Neuronal stem cell (in vitro differentiated cells): ENCODE results near the gene P2RX6.
"Not testable (repeated sequence)": the region's sequence is repeated elsewhere in the genome, so short reads cannot be mapped to it uniquely, and the experiment has no call there.

Experiments used
- DNase-seq: peaks from one replicate; pipeline ENCODE4 v3.0.0-alpha.2; 2013; ENCODE audit warnings: low spot score
- H2AFZ ChIP-seq: one replicate; pipeline ENCODE4 v1.6.1; 2013; ENCODE audit warnings: mild to moderate bottlenecking, low read length, inconsistent platforms
- H2AK5ac ChIP-seq: 2 replicates; pipeline ENCODE4 v1.6.1; 2013; ENCODE audit warnings: low read depth, mild to moderate bottlenecking, inconsistent platforms, low read length, moderate library complexity, mixed read lengths
- H2BK120ac ChIP-seq: 2 replicates; pipeline ENCODE4 v1.6.1; 2013; ENCODE audit warnings: low read depth, mild to moderate bottlenecking, inconsistent platforms, low read length, moderate library complexity, mixed read lengths
- H2BK12ac ChIP-seq: one replicate; pipeline ENCODE4 v1.6.1; 2013; ENCODE audit warnings: low read length, inconsistent platforms
- H2BK15ac ChIP-seq: 2 replicates; pipeline ENCODE4 v1.6.1; 2013; ENCODE audit warnings: mild to moderate bottlenecking, low read length, inconsistent platforms, mixed read lengths
- H2BK5ac ChIP-seq: one replicate; pipeline ENCODE4 v1.6.1; 2013; ENCODE audit warnings: inconsistent platforms, mild to moderate bottlenecking, low read length, moderate library complexity
- H3K14ac ChIP-seq: one replicate; pipeline ENCODE4 v1.6.1; 2013; ENCODE audit warnings: low read length, inconsistent platforms
- H3K18ac ChIP-seq: 2 replicates; pipeline ENCODE4 v1.6.1; 2013; ENCODE audit warnings: low read length, inconsistent platforms
- H3K23ac ChIP-seq: 2 replicates; pipeline ENCODE4 v1.6.1; 2013; ENCODE audit warnings: low read depth, mild to moderate bottlenecking, mixed read lengths, low read length, inconsistent platforms; ENCODE audit not compliant: poor library complexity
- H3K27ac ChIP-seq: replicated peaks from 3 replicates; pipeline ENCODE4 v1.5.1; 2013; ENCODE audit warnings: low read length, inconsistent platforms
- H3K27me3 ChIP-seq, 3 experiments: 2 replicates each; pipeline ENCODE4 v1.6.1; 2013; ENCODE audit warnings: low read length in 3 of 3, mild to moderate bottlenecking in 2 of 3, inconsistent platforms in 1 of 3, low read depth in 1 of 3, mixed read lengths in 1 of 3, moderate library complexity in 1 of 3; ENCODE audit not compliant: control insufficient read depth in 3 of 3, insufficient read depth in 3 of 3
- H3K36me3 ChIP-seq, 2 donors: replicated peaks in 1 of 2; 2 replicates each; pipeline ENCODE4 v1.6.1; 2013; ENCODE audit warnings: low read length in 2 of 2; ENCODE audit not compliant: control insufficient read depth in 2 of 2, insufficient read depth in 2 of 2
- H3K4ac ChIP-seq: 2 replicates; pipeline ENCODE4 v1.6.1; 2013; ENCODE audit warnings: inconsistent platforms, mild to moderate bottlenecking, low read length, moderate library complexity
- H3K4me1 ChIP-seq, 2 donors: 1 replicate in 1 of 2; 2 replicates in 1 of 2; pipeline ENCODE4 v1.6.1; 2013; ENCODE audit warnings: low read length in 2 of 2, low read depth in 1 of 2; ENCODE audit not compliant: control insufficient read depth in 2 of 2, insufficient read depth in 1 of 2
- H3K4me2 ChIP-seq: one replicate; pipeline ENCODE4 v1.6.1; 2013; ENCODE audit warnings: mild to moderate bottlenecking, low read length, inconsistent platforms; ENCODE audit not compliant: insufficient read depth, poor library complexity, severe bottlenecking
- H3K4me3 ChIP-seq, 2 donors: 2 replicates each; pipeline ENCODE4 v1.5.1; 2013; ENCODE audit warnings: low read length in 2 of 2, mild to moderate bottlenecking in 2 of 2, inconsistent platforms in 1 of 2, moderate library complexity in 1 of 2
- H3K79me1 ChIP-seq: one replicate; pipeline ENCODE4 v1.6.1; 2013; ENCODE audit warnings: low read depth, mild to moderate bottlenecking, inconsistent platforms, low read length, moderate library complexity
- H3K9ac ChIP-seq: one replicate; pipeline ENCODE4 v1.6.1; 2013; ENCODE audit warnings: mild to moderate bottlenecking, low read depth, low read length, inconsistent platforms; ENCODE audit not compliant: poor library complexity
- H3K9me3 ChIP-seq, 2 donors: replicated peaks in 1 of 2; 2 replicates each; pipeline versions ENCODE3 to v1.6.1; 2013; ENCODE audit warnings: low read length in 2 of 2, mild to moderate bottlenecking in 2 of 2, inconsistent platforms in 1 of 2, low read depth in 1 of 2, mixed read lengths in 1 of 2, moderate library complexity in 1 of 2; ENCODE audit not compliant: control insufficient read depth in 2 of 2, insufficient read depth in 1 of 2
- H4K8ac ChIP-seq: one replicate; pipeline ENCODE4 v1.6.1; 2013; ENCODE audit warnings: low read depth, mild to moderate bottlenecking, inconsistent platforms, low read length, moderate library complexity
- H4K91ac ChIP-seq: one replicate; pipeline ENCODE4 v1.6.1; 2013; ENCODE audit warnings: low read length, low read depth, mild to moderate bottlenecking, inconsistent platforms; ENCODE audit not compliant: poor library complexity
- WGBS, 2 donors: extraction: QIAGEN DNeasy Blood & Tissue Kit; methylation state at CpG; one replicate each; pipeline ENCODE4 v1.1.7; 2013; ENCODE audit warnings: missing lambda C conversion rate in 2 of 2, mixed read lengths in 1 of 2; ENCODE audit not compliant: insufficient read length in 2 of 2, insufficient replicate concordance in 1 of 2; ENCODE audit errors: extremely low coverage in 2 of 2; 5-methylcytosine and 5-hydroxymethylcytosine counted together

Gene P2RX6

GRCh38 chr22:21034989-21035388 is 20.0 kb downstream of the P2RX6 start:
- no CpG with 5 or more reads among the region's 3 CpGs for WGBS, 2 donors
- H3K18ac ChIP-seq = no peak overlapping the region
- H3K14ac ChIP-seq = no peak overlapping the region
- no peak overlapping the region for H3K4ac ChIP-seq
- H3K9me3 ChIP-seq = peaks cover 0 to 2% of the 10 kb centered on the region in 2 donors
- no peak overlapping the region for H4K8ac ChIP-seq
- peaks cover 4 to 12% of the 10 kb centered on the region in 2 donors for H3K4me1 ChIP-seq
- H2BK120ac ChIP-seq = no peak overlapping the region
- no peak overlapping the region for H2BK15ac ChIP-seq
- H4K91ac ChIP-seq = no peak overlapping the region
- H3K4me2 ChIP-seq = no peak overlapping the region
- H2AK5ac ChIP-seq = no peak overlapping the region
- H3K23ac ChIP-seq = no peak overlapping the region
- no peak overlapping the region for H3K9ac ChIP-seq
- no peak overlapping the region for H3K27ac ChIP-seq
- peaks cover 0 to 41% (median 18%) of the 10 kb centered on the region in 3 experiments for H3K27me3 ChIP-seq
- no peak overlapping the region for H2AFZ ChIP-seq
- H2BK12ac ChIP-seq = no peak overlapping the region
- DNase-seq = no peak
- H3K4me3 ChIP-seq = no peak overlapping the region
- no peak overlapping the region for H2BK5ac ChIP-seq
- no peaks in the 10 kb centered on the region for H3K36me3 ChIP-seq
- H3K79me1 ChIP-seq = no peaks in the 10 kb centered on the region

- DNase-seq = no peak
- Histone ChIP-seq H2BK15ac (no peak overlapping the region), H3K27me3 (peaks cover 0 to 23% (median 0%) of the 10 kb centered on the region in 3 experiments), H3K36me3 (no peaks in the 10 kb centered on the region), H3K4me1 (no peaks in the 10 kb centered on the region), H3K4ac (no peak overlapping the region), H3K23ac (no peak overlapping the region), H4K8ac (no peak overlapping the region), H2BK12ac (no peak overlapping the region), H3K79me1 (no peaks in the 10 kb centered on the region), H3K4me3 (no peak overlapping the region), H2AFZ (no peak overlapping the region), H2BK5ac (no peak overlapping the region), H3K9me3 (no peaks in the 10 kb centered on the region), H3K9ac (no peak overlapping the region), H2BK120ac (no peak overlapping the region), H3K4me2 (no peak overlapping the region), H2AK5ac (no peak overlapping the region), H3K18ac (no peak overlapping the region), H3K27ac (no peak overlapping the region), H4K91ac (no peak overlapping the region), H3K14ac (no peak overlapping the region)
- WGBS, 2 donors = no CpG with 5 or more reads among the region's 2 CpGs
Measured at GRCh38 chr22:21038405-21038804, 23.4 kb downstream of the P2RX6 start.

DNA sequence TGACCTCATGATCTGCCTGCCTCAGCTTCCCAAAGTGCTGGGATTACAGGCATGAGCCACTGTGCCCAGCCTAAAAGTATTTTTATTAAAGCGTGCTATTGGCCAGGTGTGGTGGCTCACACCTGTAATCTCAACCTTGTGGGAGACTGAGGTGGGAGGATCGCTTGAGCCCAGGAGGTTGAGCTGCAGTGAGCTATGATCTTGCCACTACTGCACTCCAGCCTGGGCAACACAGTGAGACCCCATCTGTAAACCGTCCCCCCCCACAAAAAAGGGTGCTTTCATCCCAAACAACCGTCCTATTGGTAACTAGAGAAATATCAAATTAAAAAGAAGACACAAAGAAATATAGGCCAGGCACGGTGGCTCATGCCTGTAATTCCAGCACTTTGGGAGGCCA is 24.2 kb downstream of the P2RX6 start:
- not testable (repeated sequence) for H3K14ac ChIP-seq, H2BK12ac ChIP-seq, H3K4me3 ChIP-seq, H2AFZ ChIP-seq, H3K4me2 ChIP-seq, H3K4ac ChIP-seq, H2BK15ac ChIP-seq, H2BK5ac ChIP-seq, H2BK120ac ChIP-seq, H3K9ac ChIP-seq, H3K18ac ChIP-seq, H3K36me3 ChIP-seq, H3K79me1 ChIP-seq, H2AK5ac ChIP-seq, H4K8ac ChIP-seq, DNase-seq, H3K9me3 ChIP-seq, H3K27ac ChIP-seq, H3K4me1 ChIP-seq, H3K23ac ChIP-seq, H4K91ac ChIP-seq
- WGBS, 2 donors = no CpG with 5 or more reads among the region's 5 CpGs
- H3K27me3 ChIP-seq = peaks cover 0 to 20% (median 0%) of the 10 kb centered on the region in 3 experiments

DNA sequence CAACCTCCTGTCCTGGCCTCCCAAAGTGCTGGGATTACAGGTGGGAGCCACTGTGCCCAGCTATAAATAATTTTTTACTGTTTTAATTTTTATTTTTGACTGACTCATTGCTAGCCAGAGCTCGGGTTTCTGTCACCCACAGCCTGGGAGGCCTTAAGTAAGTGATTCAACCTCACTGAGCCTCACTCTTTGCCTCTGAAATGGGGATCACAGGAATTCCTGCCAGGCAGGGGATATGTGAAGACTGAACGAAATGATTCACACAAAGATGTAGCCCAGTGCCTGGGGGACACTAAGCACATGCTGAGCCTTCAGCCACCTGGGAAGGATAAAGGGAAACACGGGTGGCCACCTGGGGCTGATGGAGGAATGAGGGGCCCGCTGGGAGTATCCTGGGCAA is 27.0 kb downstream of the P2RX6 start:
- Histone ChIP-seq H3K79me1 (no peaks in the 10 kb centered on the region), H3K4me2 (no peak overlapping the region)
- no peak for DNase-seq

More for the DNA sequence above, 27.0 kb downstream of the P2RX6 start:
- H2BK120ac ChIP-seq = no peak overlapping the region
- H3K9ac ChIP-seq = no peak overlapping the region
- H3K9me3 ChIP-seq = no peaks in the 10 kb centered on the region
- H3K4me1 ChIP-seq = peaks cover 12 to 15% of the 10 kb centered on the region in 2 donors
- no peak overlapping the region for H3K23ac ChIP-seq
- no peak overlapping the region for H3K4me3 ChIP-seq
- peaks cover 0 to 11% (median 0%) of the 10 kb centered on the region in 3 experiments for H3K27me3 ChIP-seq
- no peak overlapping the region for H4K91ac ChIP-seq
- H2AK5ac ChIP-seq = no peak overlapping the region
- no peak overlapping the region for H3K4ac ChIP-seq
- H3K18ac ChIP-seq = no peak overlapping the region
- H3K27ac ChIP-seq = no peak overlapping the region
- no CpG with 5 or more reads among the region's 4 CpGs for WGBS, 2 donors
- H3K14ac ChIP-seq = no peak overlapping the region
- H3K36me3 ChIP-seq = no peaks in the 10 kb centered on the region
- H2BK12ac ChIP-seq = no peak overlapping the region
- H4K8ac ChIP-seq = no peak overlapping the region
- no peak overlapping the region for H2AFZ ChIP-seq
- H2BK5ac ChIP-seq = no peak overlapping the region
- no peak overlapping the region for H2BK15ac ChIP-seq
